Vagina (tissue), 2 donors: ENCODE results near the gene SPATA24.

Source experiments
- CTCF ChIP-seq, 3 experiments: fragments of 450-650 bp in 2 of 3; fragments of 200-600 bp in 1 of 3; sonication (generic) in 1 of 3; IDR thresholded peaks; one replicate each; pipeline ENCODE4 v1.5.1; 2017 to 2019; ENCODE audit warnings: antibody characterized with exemption in 3 of 3, mild to moderate bottlenecking in 2 of 3, moderate library complexity in 2 of 3
- POLR2A ChIP-seq, 2 donors: fragments of 450-650 bp; IDR thresholded peaks; one replicate each; pipeline ENCODE4 v1.6.1; 2017; ENCODE audit warnings: antibody characterized with exemption in 2 of 2, mild to moderate bottlenecking in 2 of 2, moderate library complexity in 2 of 2

GRCh38 chr5:139387611-139388197, 16.2 kb downstream of the SPATA24 start:
- TF ChIP-seq POLR2A (IDR thresholded peaks at IDR 0.05): no peak
- TF ChIP-seq CTCF (IDR thresholded peaks at IDR 0.05): no peak
